Activated CD4-positive, alpha-beta T cell treated with anti-CD3 and anti-CD28 coated beads, Interleukin-2, Interleukin-4, amounts not matched to agents 100 ng/mL and 50 ng/mL, durations not matched to agents 16 hours and 8 hours (primary cell): ENCODE data around the gene SPDYE4.
A peak's percentile ranks its signal among the peaks of the same experiment; 100 is the strongest.
"Not testable (repeated sequence)": the region's sequence is repeated elsewhere in the genome, so short reads cannot be mapped to it uniquely, and the experiment has no call there.

ENCODE experiments used
- DNase-seq: peaks from one replicate; pipeline ENCODE4 v3.0.0-alpha.2; 2020; ENCODE audit warnings: low spot score

Gene SPDYE4

GRCh38 chr17:8758137-8758596 is at the start of gene SPDYE4:
TSS of gene SPDYE4 (minus strand) at chr17:8758546. CDS start at chr17:8758382, 164 bp downstream.
- no peak for DNase-seq

GRCh38 chr17:8806926-8807550 is 48.7 kb upstream of the SPDYE4 start:
- DNase-seq: peak; percentile 37

GRCh38 chr17:8806253-8806925 is 48.0 kb upstream of the SPDYE4 start:
- no peak for DNase-seq

- not testable (repeated sequence) for DNase-seq
These were observed 47.0 kb upstream of the SPDYE4 start for GRCh38 chr17:8805396-8805795.

- DNase-seq: no peak
These were observed 45.4 kb upstream of the SPDYE4 start for GRCh38 chr17:8803531-8804420.

GRCh38 chr17:8801135-8801840 is 42.9 kb upstream of the SPDYE4 start:
- DNase-seq: no peak

- DNase-seq: no peak
These were observed 42.3 kb upstream of the SPDYE4 start for GRCh38 chr17:8800656-8801055.

- DNase-seq: no peak
These were observed 41.3 kb upstream of the SPDYE4 start for GRCh38 chr17:8799570-8800212.

GRCh38 chr17:8798846-8799569 is 40.7 kb upstream of the SPDYE4 start, which contains the start of gene MFSD6L:
TSS of gene MFSD6L (minus strand) at chr17:8799365. CDS start at chr17:8799120, 245 bp downstream.
- DNase-seq: no peak

- DNase-seq: no peak
These were observed 40.0 kb upstream of the SPDYE4 start for GRCh38 chr17:8798176-8798845.

- no peak for DNase-seq
These were observed 39.4 kb upstream of the SPDYE4 start for GRCh38 chr17:8797621-8798175.

GRCh38 chr17:8794636-8795035 is 36.3 kb upstream of the SPDYE4 start:
- no peak for DNase-seq

- DNase-seq: no peak
These were observed 35.3 kb upstream of the SPDYE4 start for GRCh38 chr17:8793649-8794048.

GRCh38 chr17:8792646-8793045 is 34.3 kb upstream of the SPDYE4 start:
- no peak for DNase-seq

- peak; percentile 3 for DNase-seq
These were observed 33.5 kb upstream of the SPDYE4 start for GRCh38 chr17:8791910-8792270.

GRCh38 chr17:8791248-8791909 is 33.0 kb upstream of the SPDYE4 start:
- DNase-seq: no peak

- DNase-seq: no peak
These were observed 31.4 kb upstream of the SPDYE4 start for GRCh38 chr17:8789743-8790142.

GRCh38 chr17:8788998-8789397 is 30.7 kb upstream of the SPDYE4 start:
- DNase-seq: no peak
